H9 (cell line): Measurements from ENCODE around the gene MKRN2. TPM values are rescaled to one million over a fixed set of nuclear protein-coding genes. Genes with fewer than 3 reads are reported as not detected.

Experiments used
- DNase-seq: peaks from one replicate; pipeline ENCODE4 v3.0.0-alpha.2; 2017
- H2AFZ ChIP-seq: one replicate; pipeline ENCODE4 v1.6.1; 2013; ENCODE audit warnings: mild to moderate bottlenecking, low read length, control low read depth, moderate library complexity
- H2AK5ac ChIP-seq: 2 replicates; pipeline ENCODE4 v1.6.1; 2013; ENCODE audit warnings: low read length, control low read depth, mixed read lengths; ENCODE audit not compliant: insufficient read length
- H2BK120ac ChIP-seq: one replicate; pipeline ENCODE4 v1.6.1; 2013; ENCODE audit warnings: low read depth, mild to moderate bottlenecking, low read length, control low read depth, inconsistent platforms; ENCODE audit not compliant: poor library complexity, severe bottlenecking
- H2BK12ac ChIP-seq: 2 replicates; pipeline ENCODE4 v1.6.1; 2013; ENCODE audit warnings: low read length, control low read depth, mixed read lengths, low read depth; ENCODE audit not compliant: insufficient read length
- H2BK15ac ChIP-seq: 2 replicates; pipeline ENCODE4 v1.6.1; 2013; ENCODE audit warnings: low read depth, low read length, control low read depth
- H2BK20ac ChIP-seq: one replicate; pipeline ENCODE4 v1.6.1; 2013; ENCODE audit warnings: low read depth, mild to moderate bottlenecking, low read length, control low read depth, inconsistent platforms; ENCODE audit not compliant: poor library complexity, severe bottlenecking
- H2BK5ac ChIP-seq: 2 replicates; pipeline ENCODE4 v1.6.1; 2013; ENCODE audit warnings: low read length, control low read depth, mixed read lengths; ENCODE audit not compliant: insufficient read length
- H3K14ac ChIP-seq: 2 replicates; pipeline ENCODE4 v1.6.1; 2013; ENCODE audit warnings: low read length, control low read depth; ENCODE audit not compliant: insufficient read depth
- H3K18ac ChIP-seq: 2 replicates; pipeline ENCODE4 v1.6.1; 2013; ENCODE audit warnings: low read depth, mild to moderate bottlenecking, mixed read lengths, low read length, control low read depth; ENCODE audit not compliant: insufficient read length
- H3K23ac ChIP-seq: 2 replicates; pipeline ENCODE4 v1.6.1; 2013; ENCODE audit warnings: low read length, control low read depth, mixed read lengths, low read depth; ENCODE audit not compliant: insufficient read length
- H3K23me2 ChIP-seq: 2 replicates; pipeline ENCODE4 v1.6.1; 2013; ENCODE audit warnings: low read depth, mild to moderate bottlenecking, mixed read lengths, low read length, control low read depth; ENCODE audit not compliant: insufficient read length, poor library complexity, severe bottlenecking
- H3K27ac ChIP-seq: 2 replicates; pipeline ENCODE4 v1.5.1; 2013; ENCODE audit warnings: low read length, control low read depth, mixed read lengths, low read depth; ENCODE audit not compliant: insufficient read length
- H3K27me3 ChIP-seq: 2 replicates; pipeline ENCODE4 v1.6.1; 2013; ENCODE audit warnings: low read length, control low read depth, inconsistent platforms; ENCODE audit not compliant: insufficient read depth
- H3K4ac ChIP-seq: 2 replicates; pipeline ENCODE4 v1.6.1; 2013; ENCODE audit warnings: low read depth, mild to moderate bottlenecking, control low read depth, inconsistent platforms, low read length, moderate library complexity
- H3K4me1 ChIP-seq: 2 replicates; pipeline ENCODE4 v1.6.1; 2013; ENCODE audit warnings: low read length, control low read depth, inconsistent platforms; ENCODE audit not compliant: insufficient read depth
- H3K4me2 ChIP-seq: 2 replicates; pipeline ENCODE4 v1.6.1; 2013; ENCODE audit warnings: low read length, control low read depth, mixed read lengths; ENCODE audit not compliant: insufficient read length, insufficient read depth
- H3K56ac ChIP-seq: 2 replicates; pipeline ENCODE4 v1.6.1; 2013; ENCODE audit warnings: low read depth, mild to moderate bottlenecking, mixed read lengths, low read length, control low read depth; ENCODE audit not compliant: insufficient read length
- H3K79me1 ChIP-seq: 2 replicates; pipeline ENCODE4 v1.6.1; 2013; ENCODE audit warnings: low read depth, mild to moderate bottlenecking, moderate library complexity, low read length, control low read depth, inconsistent platforms; ENCODE audit not compliant: insufficient read depth, poor library complexity, severe bottlenecking
- H3K79me2 ChIP-seq: 2 replicates; pipeline ENCODE4 v1.6.1; 2013; ENCODE audit warnings: low read length, control low read depth, inconsistent platforms; ENCODE audit not compliant: insufficient read depth
- H3K9ac ChIP-seq: 2 replicates; pipeline ENCODE4 v1.6.1; 2013; ENCODE audit warnings: low read length, control low read depth, mixed read lengths; ENCODE audit not compliant: insufficient read length; ENCODE audit errors: extremely low read depth
- H3K9me3 ChIP-seq: one replicate; pipeline ENCODE4 v1.6.1; 2013; ENCODE audit warnings: low read depth, low read length, inconsistent platforms; ENCODE audit not compliant: control insufficient read depth
- H3T11ph ChIP-seq: one replicate; pipeline ENCODE4 v1.6.1; 2013; ENCODE audit warnings: mild to moderate bottlenecking, low read length, control low read depth, inconsistent platforms
- H4K20me1 ChIP-seq: one replicate; pipeline ENCODE4 v1.6.1; 2013; ENCODE audit not compliant: control insufficient read depth, insufficient read length, insufficient read depth
- H4K5ac ChIP-seq: 2 replicates; pipeline ENCODE4 v1.6.1; 2013; ENCODE audit warnings: low read depth, mild to moderate bottlenecking, mixed read lengths, low read length, control low read depth; ENCODE audit not compliant: insufficient read length
- H4K8ac ChIP-seq: replicated peaks from 2 replicates; pipeline ENCODE4 v1.6.1; 2013; ENCODE audit warnings: low read length, control low read depth, mixed read lengths, low read depth; ENCODE audit not compliant: insufficient read length
- H4K91ac ChIP-seq: 2 replicates; pipeline ENCODE4 v1.6.1; 2013; ENCODE audit warnings: low read depth, mild to moderate bottlenecking, moderate library complexity, mixed read lengths, low read length, control low read depth; ENCODE audit not compliant: insufficient read length
- H3K27ac Mint-ChIP-seq, 3 experiments: 2 replicates in 2 of 3; 3 replicates in 1 of 3; pipeline ENCODE4 v1.8.0; 2020 to 2021; ENCODE audit warnings: mixed read lengths in 3 of 3, mild to moderate bottlenecking in 1 of 3, moderate library complexity in 1 of 3
- H3K27me3 Mint-ChIP-seq: 2 replicates; pipeline ENCODE4 v1.8.0; 2021; ENCODE audit warnings: low read depth, mild to moderate bottlenecking, moderate library complexity, mixed read lengths
- H3K36me3 Mint-ChIP-seq, 3 experiments: 2 replicates in 2 of 3; 3 replicates in 1 of 3; pipeline ENCODE4 v1.8.0; 2020 to 2021; ENCODE audit warnings: low read depth in 3 of 3, mixed read lengths in 3 of 3; ENCODE audit not compliant: insufficient read depth in 1 of 3
- H3K4me1 Mint-ChIP-seq, 2 experiments: 2 replicates each; pipeline ENCODE4 v1.8.0; 2020; ENCODE audit warnings: mixed read lengths in 2 of 2
- H3K4me3 Mint-ChIP-seq, 2 experiments: 2 replicates in 1 of 2; 3 replicates in 1 of 2; pipeline ENCODE4 v1.8.0; 2020 to 2021; ENCODE audit warnings: mild to moderate bottlenecking in 2 of 2, mixed read lengths in 2 of 2, moderate library complexity in 1 of 2
- H3K9me3 Mint-ChIP-seq, 2 experiments: 2 replicates in 1 of 2; 3 replicates in 1 of 2; pipeline ENCODE4 v1.8.0; 2020; ENCODE audit warnings: mild to moderate bottlenecking in 2 of 2, mixed read lengths in 2 of 2, moderate library complexity in 1 of 2
- CTCF ChIP-seq: fragments of 200-600 bp; sonication (generic); conservative IDR thresholded peaks from 3 replicates; pipeline ENCODE4 v1.8.0; 2021; ENCODE audit warnings: antibody characterized with exemption, mild to moderate bottlenecking
- WGBS: extraction: QIAGEN DNeasy Blood & Tissue Kit; methylation state at CpG from one replicate; pipeline ENCODE4 v1.1.7; 2013; ENCODE audit warnings: missing lambda C conversion rate, low lambda C conversion rate, mixed read lengths; ENCODE audit not compliant: insufficient read length; ENCODE audit errors: extremely low coverage; 5-methylcytosine and 5-hydroxymethylcytosine counted together
- total RNA-seq: library from RNA; stranded (reverse); gene quantifications from 2 replicates; pipeline ENCODE4 v1.2.1, GENCODE V29; 2021

The MKRN2 gene
- total RNA-seq, 1 experiment from 2014 or later = 18.1 TPM

DNA sequence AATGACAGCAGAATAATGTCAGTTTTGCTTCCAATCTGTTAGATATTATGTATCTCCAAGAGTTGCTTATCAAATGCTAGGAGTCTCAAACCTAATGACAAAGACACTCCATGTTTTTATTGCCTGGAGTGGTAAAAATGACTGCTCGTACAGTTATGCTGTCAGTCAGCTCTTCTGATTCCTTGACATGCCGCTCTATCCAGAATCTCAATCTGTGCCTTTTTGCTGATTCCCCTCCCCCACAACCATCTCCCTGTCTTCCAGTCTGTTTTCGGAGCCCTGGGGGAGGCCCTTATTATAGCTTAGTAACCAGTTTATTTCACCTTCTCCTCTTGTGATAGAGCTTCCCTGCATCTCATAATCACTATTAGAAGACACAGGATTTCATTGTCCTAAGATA is 2.6 kb downstream of the MKRN2 start:
- no peaks in the 10 kb centered on the region for H3K9me3 Mint-ChIP-seq
- Histone ChIP-seq H3K9me3 (no peaks in the 10 kb centered on the region), H2BK12ac (no peak overlapping the region), H3K27me3 (no peaks in the 10 kb centered on the region), H4K8ac (no peak overlapping the region), H3K23ac (no peak overlapping the region), H3K79me1 (peaks cover 19% of the 10 kb centered on the region), H3K4ac (no peak overlapping the region), H4K5ac (no peak overlapping the region), H2AFZ (no peak overlapping the region), H2BK15ac (no peak overlapping the region), H3K23me2 (peaks cover 6% of the 10 kb centered on the region), H3K79me2 (peaks cover 42% of the 10 kb centered on the region; the same call in 1 of the 2 replicates), H4K20me1 (no peaks in the 10 kb centered on the region), H3T11ph (no peak overlapping the region), H3K4me2 (no peak overlapping the region), H3K4me1 (no peaks in the 10 kb centered on the region), H3K18ac (no peak overlapping the region), H2BK5ac (no peak overlapping the region), H2BK120ac (no peak overlapping the region), H3K56ac (no peak overlapping the region), H2AK5ac (no peak overlapping the region), H4K91ac (no peak overlapping the region), H3K27ac (no peak overlapping the region), H2BK20ac (no peak overlapping the region), H3K14ac (no peak overlapping the region), H3K9ac (no peak overlapping the region)
- no peak overlapping the region for H3K27ac Mint-ChIP-seq
- H3K4me3 Mint-ChIP-seq = peak overlapping the region in 1 of 2 experiments; percentile 44; a peak in 1 of 5 replicates
- no CpG with 5 or more reads among the region's 3 CpGs for WGBS
- TF ChIP-seq CTCF = no peak
- H3K36me3 Mint-ChIP-seq = no peaks in the 10 kb centered on the region
- H3K27me3 Mint-ChIP-seq = no peaks in the 10 kb centered on the region
- no peak for DNase-seq
- H3K4me1 Mint-ChIP-seq = peaks cover 50 to 52% of the 10 kb centered on the region in 2 experiments
